H9 (cell line): Measurements from ENCODE around the gene LAMB1. TPM values are rescaled to one million over a fixed set of nuclear protein-coding genes. Genes with fewer than 3 reads are reported as not detected.

Source experiments
- DNase-seq: peaks from one replicate; pipeline ENCODE4 v3.0.0-alpha.2; 2017
- H2AFZ ChIP-seq: one replicate; pipeline ENCODE4 v1.6.1; 2013; ENCODE audit warnings: mild to moderate bottlenecking, low read length, control low read depth, moderate library complexity
- H2AK5ac ChIP-seq: 2 replicates; pipeline ENCODE4 v1.6.1; 2013; ENCODE audit warnings: low read length, control low read depth, mixed read lengths; ENCODE audit not compliant: insufficient read length
- H2BK120ac ChIP-seq: one replicate; pipeline ENCODE4 v1.6.1; 2013; ENCODE audit warnings: low read depth, mild to moderate bottlenecking, low read length, control low read depth, inconsistent platforms; ENCODE audit not compliant: poor library complexity, severe bottlenecking
- H2BK12ac ChIP-seq: 2 replicates; pipeline ENCODE4 v1.6.1; 2013; ENCODE audit warnings: low read length, control low read depth, mixed read lengths, low read depth; ENCODE audit not compliant: insufficient read length
- H2BK15ac ChIP-seq: 2 replicates; pipeline ENCODE4 v1.6.1; 2013; ENCODE audit warnings: low read depth, low read length, control low read depth
- H2BK20ac ChIP-seq: one replicate; pipeline ENCODE4 v1.6.1; 2013; ENCODE audit warnings: low read depth, mild to moderate bottlenecking, low read length, control low read depth, inconsistent platforms; ENCODE audit not compliant: poor library complexity, severe bottlenecking
- H2BK5ac ChIP-seq: 2 replicates; pipeline ENCODE4 v1.6.1; 2013; ENCODE audit warnings: low read length, control low read depth, mixed read lengths; ENCODE audit not compliant: insufficient read length
- H3K14ac ChIP-seq: 2 replicates; pipeline ENCODE4 v1.6.1; 2013; ENCODE audit warnings: low read length, control low read depth; ENCODE audit not compliant: insufficient read depth
- H3K18ac ChIP-seq: 2 replicates; pipeline ENCODE4 v1.6.1; 2013; ENCODE audit warnings: low read depth, mild to moderate bottlenecking, mixed read lengths, low read length, control low read depth; ENCODE audit not compliant: insufficient read length
- H3K23ac ChIP-seq: 2 replicates; pipeline ENCODE4 v1.6.1; 2013; ENCODE audit warnings: low read length, control low read depth, mixed read lengths, low read depth; ENCODE audit not compliant: insufficient read length
- H3K23me2 ChIP-seq: 2 replicates; pipeline ENCODE4 v1.6.1; 2013; ENCODE audit warnings: low read depth, mild to moderate bottlenecking, mixed read lengths, low read length, control low read depth; ENCODE audit not compliant: insufficient read length, poor library complexity, severe bottlenecking
- H3K27ac ChIP-seq: 2 replicates; pipeline ENCODE4 v1.5.1; 2013; ENCODE audit warnings: low read length, control low read depth, mixed read lengths, low read depth; ENCODE audit not compliant: insufficient read length
- H3K27me3 ChIP-seq: 2 replicates; pipeline ENCODE4 v1.6.1; 2013; ENCODE audit warnings: low read length, control low read depth, inconsistent platforms; ENCODE audit not compliant: insufficient read depth
- H3K4ac ChIP-seq: 2 replicates; pipeline ENCODE4 v1.6.1; 2013; ENCODE audit warnings: low read depth, mild to moderate bottlenecking, control low read depth, inconsistent platforms, low read length, moderate library complexity
- H3K4me1 ChIP-seq: 2 replicates; pipeline ENCODE4 v1.6.1; 2013; ENCODE audit warnings: low read length, control low read depth, inconsistent platforms; ENCODE audit not compliant: insufficient read depth
- H3K4me2 ChIP-seq: 2 replicates; pipeline ENCODE4 v1.6.1; 2013; ENCODE audit warnings: low read length, control low read depth, mixed read lengths; ENCODE audit not compliant: insufficient read length, insufficient read depth
- H3K56ac ChIP-seq: 2 replicates; pipeline ENCODE4 v1.6.1; 2013; ENCODE audit warnings: low read depth, mild to moderate bottlenecking, mixed read lengths, low read length, control low read depth; ENCODE audit not compliant: insufficient read length
- H3K79me1 ChIP-seq: 2 replicates; pipeline ENCODE4 v1.6.1; 2013; ENCODE audit warnings: low read depth, mild to moderate bottlenecking, moderate library complexity, low read length, control low read depth, inconsistent platforms; ENCODE audit not compliant: insufficient read depth, poor library complexity, severe bottlenecking
- H3K79me2 ChIP-seq: 2 replicates; pipeline ENCODE4 v1.6.1; 2013; ENCODE audit warnings: low read length, control low read depth, inconsistent platforms; ENCODE audit not compliant: insufficient read depth
- H3K9ac ChIP-seq: 2 replicates; pipeline ENCODE4 v1.6.1; 2013; ENCODE audit warnings: low read length, control low read depth, mixed read lengths; ENCODE audit not compliant: insufficient read length; ENCODE audit errors: extremely low read depth
- H3K9me3 ChIP-seq: one replicate; pipeline ENCODE4 v1.6.1; 2013; ENCODE audit warnings: low read depth, low read length, inconsistent platforms; ENCODE audit not compliant: control insufficient read depth
- H3T11ph ChIP-seq: one replicate; pipeline ENCODE4 v1.6.1; 2013; ENCODE audit warnings: mild to moderate bottlenecking, low read length, control low read depth, inconsistent platforms
- H4K20me1 ChIP-seq: one replicate; pipeline ENCODE4 v1.6.1; 2013; ENCODE audit not compliant: control insufficient read depth, insufficient read length, insufficient read depth
- H4K5ac ChIP-seq: 2 replicates; pipeline ENCODE4 v1.6.1; 2013; ENCODE audit warnings: low read depth, mild to moderate bottlenecking, mixed read lengths, low read length, control low read depth; ENCODE audit not compliant: insufficient read length
- H4K8ac ChIP-seq: replicated peaks from 2 replicates; pipeline ENCODE4 v1.6.1; 2013; ENCODE audit warnings: low read length, control low read depth, mixed read lengths, low read depth; ENCODE audit not compliant: insufficient read length
- H4K91ac ChIP-seq: 2 replicates; pipeline ENCODE4 v1.6.1; 2013; ENCODE audit warnings: low read depth, mild to moderate bottlenecking, moderate library complexity, mixed read lengths, low read length, control low read depth; ENCODE audit not compliant: insufficient read length
- H3K27ac Mint-ChIP-seq, 3 experiments: 2 replicates in 2 of 3; 3 replicates in 1 of 3; pipeline ENCODE4 v1.8.0; 2020 to 2021; ENCODE audit warnings: mixed read lengths in 3 of 3, mild to moderate bottlenecking in 1 of 3, moderate library complexity in 1 of 3
- H3K27me3 Mint-ChIP-seq: 2 replicates; pipeline ENCODE4 v1.8.0; 2021; ENCODE audit warnings: low read depth, mild to moderate bottlenecking, moderate library complexity, mixed read lengths
- H3K36me3 Mint-ChIP-seq, 3 experiments: 2 replicates in 2 of 3; 3 replicates in 1 of 3; pipeline ENCODE4 v1.8.0; 2020 to 2021; ENCODE audit warnings: low read depth in 3 of 3, mixed read lengths in 3 of 3; ENCODE audit not compliant: insufficient read depth in 1 of 3
- H3K4me1 Mint-ChIP-seq, 2 experiments: 2 replicates each; pipeline ENCODE4 v1.8.0; 2020; ENCODE audit warnings: mixed read lengths in 2 of 2
- H3K4me3 Mint-ChIP-seq, 2 experiments: 2 replicates in 1 of 2; 3 replicates in 1 of 2; pipeline ENCODE4 v1.8.0; 2020 to 2021; ENCODE audit warnings: mild to moderate bottlenecking in 2 of 2, mixed read lengths in 2 of 2, moderate library complexity in 1 of 2
- H3K9me3 Mint-ChIP-seq, 2 experiments: 2 replicates in 1 of 2; 3 replicates in 1 of 2; pipeline ENCODE4 v1.8.0; 2020; ENCODE audit warnings: mild to moderate bottlenecking in 2 of 2, mixed read lengths in 2 of 2, moderate library complexity in 1 of 2
- WGBS: extraction: QIAGEN DNeasy Blood & Tissue Kit; methylation state at CpG from one replicate; pipeline ENCODE4 v1.1.7; 2013; ENCODE audit warnings: missing lambda C conversion rate, low lambda C conversion rate, mixed read lengths; ENCODE audit not compliant: insufficient read length; ENCODE audit errors: extremely low coverage; 5-methylcytosine and 5-hydroxymethylcytosine counted together
- total RNA-seq: library from RNA; stranded (reverse); gene quantifications from 2 replicates; pipeline ENCODE4 v1.2.1, GENCODE V29; 2021
- TF ChIP-seq, protein P1 (sequence below): fragments of 200-600 bp; sonication (generic); conservative IDR thresholded peaks from 3 replicates; pipeline ENCODE4 v1.8.0; 2021; ENCODE audit warnings: antibody characterized with exemption, mild to moderate bottlenecking

The LAMB1 gene
- total RNA-seq, 1 experiment from 2014 or later: 75.8 TPM

DNA sequence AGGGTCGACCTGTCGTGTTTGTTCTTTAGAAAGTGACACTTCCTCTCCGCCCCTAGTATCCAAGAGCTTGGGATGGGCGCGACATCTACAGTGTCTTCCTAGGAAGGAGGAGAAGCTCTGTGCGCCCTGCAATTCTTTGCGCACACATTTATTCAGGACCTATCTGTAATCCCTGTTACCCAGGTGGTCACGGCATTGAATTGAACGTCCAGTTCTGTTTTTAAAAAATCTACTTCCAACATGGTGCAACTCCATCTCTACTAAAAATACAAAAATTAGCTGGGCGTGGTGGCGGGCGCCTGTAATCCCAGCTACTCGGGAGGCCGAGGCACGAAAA lies 606 bp upstream of the LAMB1 start:
- Histone ChIP-seq H3K23me2 (peaks cover 16% of the 10 kb centered on the region), H3K4me2 (peak overlapping the region; percentile 79), H2AK5ac (no peak overlapping the region), H2BK20ac (no peak overlapping the region), H4K91ac (no peak overlapping the region), H3K18ac (no peak overlapping the region), H3K27ac (no peak overlapping the region), H3K56ac (no peak overlapping the region), H3T11ph (no peak overlapping the region), H3K4me1 (no peaks in the 10 kb centered on the region; the same call in 1 of the 2 replicates), H4K5ac (no peak overlapping the region), H3K4ac (no peak overlapping the region), H3K14ac (no peak overlapping the region), H3K27me3 (peaks cover 51% of the 10 kb centered on the region), H3K9ac (no peak overlapping the region), H2AFZ (no peak overlapping the region), H4K20me1 (no peaks in the 10 kb centered on the region), H3K79me1 (no peaks in the 10 kb centered on the region), H2BK120ac (no peak overlapping the region), H3K23ac (no peak overlapping the region), H3K79me2 (no peaks in the 10 kb centered on the region), H2BK5ac (no peak overlapping the region), H4K8ac (no peak overlapping the region), H3K9me3 (no peaks in the 10 kb centered on the region), H2BK15ac (no peak overlapping the region), H2BK12ac (no peak overlapping the region)
- no CpG with 5 or more reads among the region's 15 CpGs for WGBS
- Mint-ChIP-seq H3K9me3 (no peaks in the 10 kb centered on the region; a peak in 2 of 5 replicates), H3K4me1 (peaks cover 24 to 25% of the 10 kb centered on the region in 2 experiments), H3K27me3 (peaks cover 72% of the 10 kb centered on the region), H3K4me3 (peak overlapping the region; percentile 82 to 88), H3K27ac (no peak overlapping the region), H3K36me3 (peaks cover 0 to 14% (median 4%) of the 10 kb centered on the region in 3 experiments; a peak in 4 of 7 replicates)
- DNase-seq: no peak
- TF ChIP-seq, protein P1, sequence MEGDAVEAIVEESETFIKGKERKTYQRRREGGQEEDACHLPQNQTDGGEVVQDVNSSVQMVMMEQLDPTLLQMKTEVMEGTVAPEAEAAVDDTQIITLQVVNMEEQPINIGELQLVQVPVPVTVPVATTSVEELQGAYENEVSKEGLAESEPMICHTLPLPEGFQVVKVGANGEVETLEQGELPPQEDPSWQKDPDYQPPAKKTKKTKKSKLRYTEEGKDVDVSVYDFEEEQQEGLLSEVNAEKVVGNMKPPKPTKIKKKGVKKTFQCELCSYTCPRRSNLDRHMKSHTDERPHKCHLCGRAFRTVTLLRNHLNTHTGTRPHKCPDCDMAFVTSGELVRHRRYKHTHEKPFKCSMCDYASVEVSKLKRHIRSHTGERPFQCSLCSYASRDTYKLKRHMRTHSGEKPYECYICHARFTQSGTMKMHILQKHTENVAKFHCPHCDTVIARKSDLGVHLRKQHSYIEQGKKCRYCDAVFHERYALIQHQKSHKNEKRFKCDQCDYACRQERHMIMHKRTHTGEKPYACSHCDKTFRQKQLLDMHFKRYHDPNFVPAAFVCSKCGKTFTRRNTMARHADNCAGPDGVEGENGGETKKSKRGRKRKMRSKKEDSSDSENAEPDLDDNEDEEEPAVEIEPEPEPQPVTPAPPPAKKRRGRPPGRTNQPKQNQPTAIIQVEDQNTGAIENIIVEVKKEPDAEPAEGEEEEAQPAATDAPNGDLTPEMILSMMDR: no peak
